ENCODE measurements around the gene AGPAT1. TPM values are rescaled to one million over a fixed set of nuclear protein-coding genes. Genes with fewer than 3 reads are reported as not detected.

AGPAT1 gene
- polyA plus RNA-seq, 2 of the 4 experiments (the other 2 are of a cell fraction) = 29.4 to 40.6 TPM

DNA sequence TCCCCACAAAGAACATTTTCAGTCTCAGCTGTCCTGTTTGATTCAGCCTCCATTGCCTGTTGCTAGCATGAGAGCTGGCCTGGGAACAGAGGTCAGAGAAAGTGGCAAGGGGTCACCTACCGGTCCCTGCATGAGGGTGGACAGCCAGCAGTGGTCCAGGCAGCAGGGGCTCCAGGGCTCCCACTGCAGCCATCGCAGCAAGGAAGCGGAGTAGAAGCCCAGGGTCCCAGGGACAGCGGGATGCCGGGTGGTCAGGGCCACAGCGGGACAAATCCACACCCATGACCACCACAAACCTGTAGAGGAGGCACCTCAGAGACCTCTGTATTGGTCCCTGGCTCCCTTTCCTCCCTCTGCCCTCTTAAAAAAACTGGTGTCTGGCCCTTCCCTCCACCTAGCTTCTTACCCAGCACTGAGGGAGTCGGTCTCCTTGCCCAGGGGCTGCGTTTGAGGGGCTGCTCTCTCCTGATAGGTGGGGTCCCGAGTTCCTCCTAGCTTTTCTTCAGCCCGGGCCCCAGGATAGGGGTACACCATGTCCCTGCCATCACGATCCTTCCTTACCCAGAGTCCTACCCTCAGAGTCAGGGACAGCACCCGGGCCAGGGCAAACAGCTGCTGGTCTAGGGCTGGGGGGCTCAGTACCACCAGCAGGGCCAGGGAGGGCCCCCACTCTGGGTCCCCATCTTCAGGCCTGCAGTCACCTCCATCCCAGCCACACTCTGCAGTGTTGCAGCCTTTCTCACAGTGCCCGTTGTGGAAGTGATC lies 25.0 kb upstream of the AGPAT1 start:
- DNase-seq (ENCODE audit: low read depth in 1 of 2, low spot score in 1 of 2) (no peak), FAIRE-seq (no peak), ATAC-seq (no peak)
- no peak overlapping the region for H3K4me2 ChIP-seq
- H3K4me1 ChIP-seq = peaks cover 10% of the 10 kb centered on the region; the same call in 2 of the 3 replicates
- TF ChIP-seq ZNF302 (CRISPR knock-in tag; IDR thresholded peaks at IDR 0.05) (no peak), HEYL (CRISPR knock-in tag; IDR thresholded peaks at IDR 0.05) (no peak), TFCP2L1 (CRISPR knock-in tag; IDR thresholded peaks at IDR 0.05) (no peak), RNF2 (IDR thresholded peaks at IDR 0.05; ENCODE audit: borderline replicate concordance, low read depth) (no peak), RFX5 (IDR thresholded peaks at IDR 0.05) (no peak), CBX8 (IDR thresholded peaks at IDR 0.05) (no peak), FOSB (CRISPR knock-in tag; IDR thresholded peaks at IDR 0.05) (no peak), ZFP36 (IDR thresholded peaks at IDR 0.05; ENCODE audit: borderline replicate concordance, partially characterized antibody) (no peak), MAFK (IDR thresholded peaks at IDR 0.05; ENCODE audit: partially characterized antibody) (no peak), CEBPB (IDR thresholded peaks at IDR 0.05) (no peak)
- TF ChIP-seq, protein P1, sequence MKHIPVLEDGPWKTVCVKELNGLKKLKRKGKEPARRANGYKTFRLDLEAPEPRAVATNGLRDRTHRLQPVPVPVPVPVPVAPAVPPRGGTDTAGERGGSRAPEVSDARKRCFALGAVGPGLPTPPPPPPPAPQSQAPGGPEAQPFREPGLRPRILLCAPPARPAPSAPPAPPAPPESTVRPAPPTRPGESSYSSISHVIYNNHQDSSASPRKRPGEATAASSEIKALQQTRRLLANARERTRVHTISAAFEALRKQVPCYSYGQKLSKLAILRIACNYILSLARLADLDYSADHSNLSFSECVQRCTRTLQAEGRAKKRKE (CRISPR knock-in tag; IDR thresholded peaks at IDR 0.05; ENCODE audit: low read depth) = no peak
- TF ChIP-seq, protein P2, sequence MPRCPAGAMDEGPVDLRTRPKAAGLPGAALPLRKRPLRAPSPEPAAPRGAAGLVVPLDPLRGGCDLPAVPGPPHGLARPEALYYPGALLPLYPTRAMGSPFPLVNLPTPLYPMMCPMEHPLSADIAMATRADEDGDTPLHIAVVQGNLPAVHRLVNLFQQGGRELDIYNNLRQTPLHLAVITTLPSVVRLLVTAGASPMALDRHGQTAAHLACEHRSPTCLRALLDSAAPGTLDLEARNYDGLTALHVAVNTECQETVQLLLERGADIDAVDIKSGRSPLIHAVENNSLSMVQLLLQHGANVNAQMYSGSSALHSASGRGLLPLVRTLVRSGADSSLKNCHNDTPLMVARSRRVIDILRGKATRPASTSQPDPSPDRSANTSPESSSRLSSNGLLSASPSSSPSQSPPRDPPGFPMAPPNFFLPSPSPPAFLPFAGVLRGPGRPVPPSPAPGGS (IDR thresholded peaks at IDR 0.05) = no peak
- POLR2A ChIA-PET = no interaction called here
- no peak overlapping the region for H3K27ac ChIP-seq
- no peaks in the 10 kb centered on the region for H3K9me3 ChIP-seq
- CTCF ChIA-PET = interaction anchor here (1.0 to 1.4 kb wide), 2 partner anchors 44 to 82 kb away, joined by 4 to 5 read pairs; no protein-coding TSS in a partner anchor
- H3K4me3 ChIP-seq = no peak overlapping the region
- 43% methylated on average over 7 of the region's 13 CpGs for WGBS (ENCODE audit: missing lambda C conversion rate)

DNA sequence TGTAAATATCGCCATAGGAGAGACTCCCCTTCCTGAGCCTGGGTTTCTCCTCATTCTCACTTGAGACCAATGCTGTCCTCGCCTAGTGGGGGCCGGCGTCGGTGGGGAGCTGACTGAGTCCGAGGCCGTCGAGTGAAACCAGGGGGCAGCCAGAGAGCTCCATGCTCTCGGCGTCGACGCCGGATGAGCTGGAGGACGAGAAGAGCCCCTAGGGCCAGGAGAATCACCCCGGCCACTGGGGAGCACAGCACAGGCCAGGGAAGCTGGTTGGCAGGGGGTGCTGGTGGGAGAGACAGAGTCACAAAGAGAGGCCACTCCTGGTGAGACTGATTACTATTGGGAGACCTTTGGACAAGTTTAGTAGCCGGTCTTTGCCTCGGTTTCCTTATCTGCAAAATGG lies 23.0 kb upstream of the AGPAT1 start:
- POLR2A ChIA-PET = no interaction called here
- no peak for DNase-seq (ENCODE audit: low read depth in 1 of 2, low spot score in 1 of 2)

More for the DNA sequence above, 23.0 kb upstream of the AGPAT1 start:
- CTCF ChIA-PET = interaction anchor here (1.8 kb wide), 1 partner anchor 72 kb away, joined by 3 read pairs; no protein-coding TSS in a partner anchor
- TF ChIP-seq GATA3 (IDR thresholded peaks at IDR 0.05; ENCODE audit: borderline replicate concordance) (no peak), FOSB (CRISPR knock-in tag; IDR thresholded peaks at IDR 0.05) (no peak), JUN (IDR thresholded peaks at IDR 0.05) (no peak), MAZ (IDR thresholded peaks at IDR 0.05; ENCODE audit: borderline replicate concordance, low read depth, low read length) (no peak), BHLHE40 (IDR thresholded peaks at IDR 0.05; ENCODE audit: low read depth, low read length) (no peak), ZC3H11A (IDR thresholded peaks at IDR 0.05) (no peak)
- TF ChIP-seq, protein P3, sequence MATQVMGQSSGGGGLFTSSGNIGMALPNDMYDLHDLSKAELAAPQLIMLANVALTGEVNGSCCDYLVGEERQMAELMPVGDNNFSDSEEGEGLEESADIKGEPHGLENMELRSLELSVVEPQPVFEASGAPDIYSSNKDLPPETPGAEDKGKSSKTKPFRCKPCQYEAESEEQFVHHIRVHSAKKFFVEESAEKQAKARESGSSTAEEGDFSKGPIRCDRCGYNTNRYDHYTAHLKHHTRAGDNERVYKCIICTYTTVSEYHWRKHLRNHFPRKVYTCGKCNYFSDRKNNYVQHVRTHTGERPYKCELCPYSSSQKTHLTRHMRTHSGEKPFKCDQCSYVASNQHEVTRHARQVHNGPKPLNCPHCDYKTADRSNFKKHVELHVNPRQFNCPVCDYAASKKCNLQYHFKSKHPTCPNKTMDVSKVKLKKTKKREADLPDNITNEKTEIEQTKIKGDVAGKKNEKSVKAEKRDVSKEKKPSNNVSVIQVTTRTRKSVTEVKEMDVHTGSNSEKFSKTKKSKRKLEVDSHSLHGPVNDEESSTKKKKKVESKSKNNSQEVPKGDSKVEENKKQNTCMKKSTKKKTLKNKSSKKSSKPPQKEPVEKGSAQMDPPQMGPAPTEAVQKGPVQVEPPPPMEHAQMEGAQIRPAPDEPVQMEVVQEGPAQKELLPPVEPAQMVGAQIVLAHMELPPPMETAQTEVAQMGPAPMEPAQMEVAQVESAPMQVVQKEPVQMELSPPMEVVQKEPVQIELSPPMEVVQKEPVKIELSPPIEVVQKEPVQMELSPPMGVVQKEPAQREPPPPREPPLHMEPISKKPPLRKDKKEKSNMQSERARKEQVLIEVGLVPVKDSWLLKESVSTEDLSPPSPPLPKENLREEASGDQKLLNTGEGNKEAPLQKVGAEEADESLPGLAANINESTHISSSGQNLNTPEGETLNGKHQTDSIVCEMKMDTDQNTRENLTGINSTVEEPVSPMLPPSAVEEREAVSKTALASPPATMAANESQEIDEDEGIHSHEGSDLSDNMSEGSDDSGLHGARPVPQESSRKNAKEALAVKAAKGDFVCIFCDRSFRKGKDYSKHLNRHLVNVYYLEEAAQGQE (IDR thresholded peaks at IDR 0.05) = no peak
- FAIRE-seq = no peak
- Histone ChIP-seq H3K4me2 (no peak overlapping the region), H3K9me3 (no peaks in the 10 kb centered on the region), H3K4me1 (peaks cover 16% of the 10 kb centered on the region; the same call in 2 of the 3 replicates), H3K27ac (no peak overlapping the region), H3K4me3 (no peak overlapping the region)
- 79% methylated on average over 9 of the region's 17 CpGs for WGBS (ENCODE audit: missing lambda C conversion rate)
- ATAC-seq = no peak
